K562 (cell line): Measurements from ENCODE around the gene ZNHIT1.

Experiments
- CEBPB ChIP-seq: fragments of 450-650 bp; IDR thresholded peaks from 2 replicates; pipeline ENCODE4 v1.6.1; 2016; ENCODE audit warnings: missing genetic modification characterization, missing compliant biosample characterization
- EGR1 ChIP-seq: fragments of 450-650 bp; conservative IDR thresholded peaks from 2 replicates; pipeline ENCODE4 v1.6.1; 2017; ENCODE audit warnings: mild to moderate bottlenecking
- EP300 ChIP-seq: IDR thresholded peaks from 2 replicates; pipeline ENCODE4 v1.6.1; 2012; ENCODE audit warnings: low read length, improper control_type of control experiment
- GABPA ChIP-seq: fragments of 200-800 bp; sonication (Bioruptor generic); conservative IDR thresholded peaks from 2 replicates; pipeline ENCODE4 v1.6.1; 2016; ENCODE audit warnings: low read depth, missing genetic modification characterization, missing compliant biosample characterization
- POLR3A ChIP-seq: IDR thresholded peaks from 2 replicates; pipeline ENCODE4 v1.6.1; 2011; ENCODE audit warnings: borderline replicate concordance, mild to moderate bottlenecking, moderate library complexity; ENCODE audit not compliant: insufficient read length, insufficient read depth; ENCODE audit errors: extremely low read depth
- SRSF7 ChIP-seq: fragments of 200-400 bp; formaldehyde crosslinking; optimal IDR thresholded peaks from 2 replicates; pipeline ENCODE3; 2017; ENCODE audit warnings: mild to moderate bottlenecking, low read depth, low read length
- U2AF1 ChIP-seq: fragments of 200-400 bp; formaldehyde crosslinking; optimal IDR thresholded peaks from 2 replicates; pipeline ENCODE3; 2017; ENCODE audit warnings: mild to moderate bottlenecking, low read depth, low read length, moderate library complexity
- ZFX ChIP-seq: sonication (generic); formaldehyde crosslinking; IDR thresholded peaks from 2 replicates; pipeline ENCODE4 v1.8.0; 2022; ENCODE audit warnings: mild to moderate bottlenecking, missing genetic modification reagents, moderate library complexity
- ZNF282 ChIP-seq: sonication (generic); formaldehyde crosslinking; IDR thresholded peaks from 2 replicates; pipeline ENCODE4 v1.8.1; 2023; ENCODE audit warnings: missing genetic modification reagents
- TF ChIP-seq, protein P1 (sequence below): sonication (generic); formaldehyde crosslinking; IDR thresholded peaks from 2 replicates; pipeline ENCODE4 v1.9.0; 2022; ENCODE audit warnings: mild to moderate bottlenecking, missing genetic modification reagents
- TF ChIP-seq, protein P2 (sequence below), 2 experiments: fragments of 450-650 bp; formaldehyde crosslinking in 1 of 2; IDR thresholded peaks; 2 replicates each; pipeline versions ENCODE4 v1.4.0 to v1.6.1; 2014 to 2020; ENCODE audit warnings: mild to moderate bottlenecking in 2 of 2, borderline replicate concordance in 1 of 2, low read depth in 1 of 2
- TF ChIP-seq, protein P3 (sequence below), 3 experiments: IDR thresholded peaks in 2 of 3; conservative IDR thresholded peaks in 1 of 3; 2 replicates each; pipeline ENCODE4 v1.5.1; 2011 to 2012; ENCODE audit warnings: low read length in 3 of 3, mild to moderate bottlenecking in 3 of 3, control low read depth in 2 of 3, improper control_type of control experiment in 1 of 3, inconsistent platforms in 1 of 3, low read depth in 1 of 3, mixed read lengths in 1 of 3, moderate library complexity in 1 of 3; ENCODE audit not compliant: insufficient read depth in 2 of 3
- TF ChIP-seq, protein P4 (sequence below): sonication (generic); formaldehyde crosslinking; IDR thresholded peaks from 2 replicates; pipeline ENCODE4 v1.8.1; 2023; ENCODE audit warnings: mild to moderate bottlenecking, missing genetic modification reagents
- TF ChIP-seq, protein P5 (sequence below): sonication (generic); formaldehyde crosslinking; IDR thresholded peaks from 2 replicates; pipeline ENCODE4 v1.8.0; 2023; ENCODE audit warnings: mild to moderate bottlenecking, missing genetic modification reagents

DNA sequence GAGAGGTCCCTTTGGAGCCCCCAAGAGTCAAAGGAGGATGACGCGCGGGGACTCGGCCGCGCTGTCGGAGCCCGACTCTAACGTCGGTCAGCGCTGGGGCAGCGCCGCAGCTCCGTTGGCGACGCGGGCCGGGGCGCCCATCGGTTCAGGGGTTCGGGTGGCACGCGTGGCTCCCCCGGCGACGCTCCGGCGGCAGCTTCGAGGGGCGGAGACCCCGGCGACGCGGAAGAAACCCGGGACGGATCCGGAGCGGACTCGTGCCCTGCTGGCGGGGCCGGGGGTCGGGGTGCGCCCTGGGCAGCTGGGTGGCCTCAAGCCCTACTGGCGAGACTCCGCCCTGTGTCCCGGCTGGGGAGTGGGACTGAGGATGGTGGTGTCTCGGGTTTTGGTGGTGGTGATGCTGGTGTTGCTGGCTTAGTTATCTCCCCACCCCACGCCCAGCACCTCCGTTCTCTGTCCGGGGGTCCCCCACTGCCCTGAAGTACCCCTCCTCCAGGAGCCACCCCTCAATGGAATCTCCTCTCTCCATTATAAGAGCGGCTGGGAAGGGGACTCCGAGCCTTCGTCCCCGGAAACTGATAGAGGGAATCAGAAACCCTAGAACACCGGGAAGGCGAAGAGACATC lies 37.7 kb upstream of the ZNHIT1 start, which contains the start of gene NAT16:
- TF ChIP-seq EGR1 (no peak), CEBPB (tag) (no peak), SRSF7 (no peak), U2AF1 (no peak), GABPA (tag) (no peak), ZFX (no peak), ZNF282 (CRISPR knock-in tag) (no peak), EP300 (no peak), POLR3A (no peak)
- TF ChIP-seq, protein P1, sequence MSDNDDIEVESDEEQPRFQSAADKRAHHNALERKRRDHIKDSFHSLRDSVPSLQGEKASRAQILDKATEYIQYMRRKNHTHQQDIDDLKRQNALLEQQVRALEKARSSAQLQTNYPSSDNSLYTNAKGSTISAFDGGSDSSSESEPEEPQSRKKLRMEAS (CRISPR knock-in tag), result no peak
- TF ChIP-seq, protein P2, sequence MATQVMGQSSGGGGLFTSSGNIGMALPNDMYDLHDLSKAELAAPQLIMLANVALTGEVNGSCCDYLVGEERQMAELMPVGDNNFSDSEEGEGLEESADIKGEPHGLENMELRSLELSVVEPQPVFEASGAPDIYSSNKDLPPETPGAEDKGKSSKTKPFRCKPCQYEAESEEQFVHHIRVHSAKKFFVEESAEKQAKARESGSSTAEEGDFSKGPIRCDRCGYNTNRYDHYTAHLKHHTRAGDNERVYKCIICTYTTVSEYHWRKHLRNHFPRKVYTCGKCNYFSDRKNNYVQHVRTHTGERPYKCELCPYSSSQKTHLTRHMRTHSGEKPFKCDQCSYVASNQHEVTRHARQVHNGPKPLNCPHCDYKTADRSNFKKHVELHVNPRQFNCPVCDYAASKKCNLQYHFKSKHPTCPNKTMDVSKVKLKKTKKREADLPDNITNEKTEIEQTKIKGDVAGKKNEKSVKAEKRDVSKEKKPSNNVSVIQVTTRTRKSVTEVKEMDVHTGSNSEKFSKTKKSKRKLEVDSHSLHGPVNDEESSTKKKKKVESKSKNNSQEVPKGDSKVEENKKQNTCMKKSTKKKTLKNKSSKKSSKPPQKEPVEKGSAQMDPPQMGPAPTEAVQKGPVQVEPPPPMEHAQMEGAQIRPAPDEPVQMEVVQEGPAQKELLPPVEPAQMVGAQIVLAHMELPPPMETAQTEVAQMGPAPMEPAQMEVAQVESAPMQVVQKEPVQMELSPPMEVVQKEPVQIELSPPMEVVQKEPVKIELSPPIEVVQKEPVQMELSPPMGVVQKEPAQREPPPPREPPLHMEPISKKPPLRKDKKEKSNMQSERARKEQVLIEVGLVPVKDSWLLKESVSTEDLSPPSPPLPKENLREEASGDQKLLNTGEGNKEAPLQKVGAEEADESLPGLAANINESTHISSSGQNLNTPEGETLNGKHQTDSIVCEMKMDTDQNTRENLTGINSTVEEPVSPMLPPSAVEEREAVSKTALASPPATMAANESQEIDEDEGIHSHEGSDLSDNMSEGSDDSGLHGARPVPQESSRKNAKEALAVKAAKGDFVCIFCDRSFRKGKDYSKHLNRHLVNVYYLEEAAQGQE (IDR thresholded peaks at IDR 0.05; ENCODE audit: borderline replicate concordance), result no peak
- TF ChIP-seq, protein P2 (CRISPR knock-in tag; IDR thresholded peaks at IDR 0.05; ENCODE audit: low read depth), result no peak
- TF ChIP-seq, protein P3, sequence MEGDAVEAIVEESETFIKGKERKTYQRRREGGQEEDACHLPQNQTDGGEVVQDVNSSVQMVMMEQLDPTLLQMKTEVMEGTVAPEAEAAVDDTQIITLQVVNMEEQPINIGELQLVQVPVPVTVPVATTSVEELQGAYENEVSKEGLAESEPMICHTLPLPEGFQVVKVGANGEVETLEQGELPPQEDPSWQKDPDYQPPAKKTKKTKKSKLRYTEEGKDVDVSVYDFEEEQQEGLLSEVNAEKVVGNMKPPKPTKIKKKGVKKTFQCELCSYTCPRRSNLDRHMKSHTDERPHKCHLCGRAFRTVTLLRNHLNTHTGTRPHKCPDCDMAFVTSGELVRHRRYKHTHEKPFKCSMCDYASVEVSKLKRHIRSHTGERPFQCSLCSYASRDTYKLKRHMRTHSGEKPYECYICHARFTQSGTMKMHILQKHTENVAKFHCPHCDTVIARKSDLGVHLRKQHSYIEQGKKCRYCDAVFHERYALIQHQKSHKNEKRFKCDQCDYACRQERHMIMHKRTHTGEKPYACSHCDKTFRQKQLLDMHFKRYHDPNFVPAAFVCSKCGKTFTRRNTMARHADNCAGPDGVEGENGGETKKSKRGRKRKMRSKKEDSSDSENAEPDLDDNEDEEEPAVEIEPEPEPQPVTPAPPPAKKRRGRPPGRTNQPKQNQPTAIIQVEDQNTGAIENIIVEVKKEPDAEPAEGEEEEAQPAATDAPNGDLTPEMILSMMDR (IDR thresholded peaks at IDR 0.05 in 2 of 3, conservative IDR thresholded peaks at IDR 0.05 in 1 of 3; ENCODE audit: insufficient read depth in 2 of 3, low read depth in 1 of 3, low read length in 3 of 3), result no peak
- TF ChIP-seq, protein P4, sequence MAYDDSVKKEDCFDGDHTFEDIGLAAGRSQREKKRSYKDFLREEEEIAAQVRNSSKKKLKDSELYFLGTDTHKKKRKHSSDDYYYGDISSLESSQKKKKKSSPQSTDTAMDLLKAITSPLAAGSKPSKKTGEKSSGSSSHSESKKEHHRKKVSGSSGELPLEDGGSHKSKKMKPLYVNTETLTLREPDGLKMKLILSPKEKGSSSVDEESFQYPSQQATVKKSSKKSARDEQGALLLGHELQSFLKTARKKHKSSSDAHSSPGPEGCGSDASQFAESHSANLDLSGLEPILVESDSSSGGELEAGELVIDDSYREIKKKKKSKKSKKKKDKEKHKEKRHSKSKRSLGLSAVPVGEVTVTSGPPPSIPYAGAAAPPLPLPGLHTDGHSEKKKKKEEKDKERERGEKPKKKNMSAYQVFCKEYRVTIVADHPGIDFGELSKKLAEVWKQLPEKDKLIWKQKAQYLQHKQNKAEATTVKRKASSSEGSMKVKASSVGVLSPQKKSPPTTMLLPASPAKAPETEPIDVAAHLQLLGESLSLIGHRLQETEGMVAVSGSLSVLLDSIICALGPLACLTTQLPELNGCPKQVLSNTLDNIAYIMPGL, result no peak
- TF ChIP-seq, protein P5, sequence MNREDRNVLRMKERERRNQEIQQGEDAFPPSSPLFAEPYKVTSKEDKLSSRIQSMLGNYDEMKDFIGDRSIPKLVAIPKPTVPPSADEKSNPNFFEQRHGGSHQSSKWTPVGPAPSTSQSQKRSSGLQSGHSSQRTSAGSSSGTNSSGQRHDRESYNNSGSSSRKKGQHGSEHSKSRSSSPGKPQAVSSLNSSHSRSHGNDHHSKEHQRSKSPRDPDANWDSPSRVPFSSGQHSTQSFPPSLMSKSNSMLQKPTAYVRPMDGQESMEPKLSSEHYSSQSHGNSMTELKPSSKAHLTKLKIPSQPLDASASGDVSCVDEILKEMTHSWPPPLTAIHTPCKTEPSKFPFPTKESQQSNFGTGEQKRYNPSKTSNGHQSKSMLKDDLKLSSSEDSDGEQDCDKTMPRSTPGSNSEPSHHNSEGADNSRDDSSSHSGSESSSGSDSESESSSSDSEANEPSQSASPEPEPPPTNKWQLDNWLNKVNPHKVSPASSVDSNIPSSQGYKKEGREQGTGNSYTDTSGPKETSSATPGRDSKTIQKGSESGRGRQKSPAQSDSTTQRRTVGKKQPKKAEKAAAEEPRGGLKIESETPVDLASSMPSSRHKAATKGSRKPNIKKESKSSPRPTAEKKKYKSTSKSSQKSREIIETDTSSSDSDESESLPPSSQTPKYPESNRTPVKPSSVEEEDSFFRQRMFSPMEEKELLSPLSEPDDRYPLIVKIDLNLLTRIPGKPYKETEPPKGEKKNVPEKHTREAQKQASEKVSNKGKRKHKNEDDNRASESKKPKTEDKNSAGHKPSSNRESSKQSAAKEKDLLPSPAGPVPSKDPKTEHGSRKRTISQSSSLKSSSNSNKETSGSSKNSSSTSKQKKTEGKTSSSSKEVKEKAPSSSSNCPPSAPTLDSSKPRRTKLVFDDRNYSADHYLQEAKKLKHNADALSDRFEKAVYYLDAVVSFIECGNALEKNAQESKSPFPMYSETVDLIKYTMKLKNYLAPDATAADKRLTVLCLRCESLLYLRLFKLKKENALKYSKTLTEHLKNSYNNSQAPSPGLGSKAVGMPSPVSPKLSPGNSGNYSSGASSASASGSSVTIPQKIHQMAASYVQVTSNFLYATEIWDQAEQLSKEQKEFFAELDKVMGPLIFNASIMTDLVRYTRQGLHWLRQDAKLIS (CRISPR knock-in tag), result no peak
